Measurements from ENCODE around the gene SECTM1.

SECTM1 gene

GRCh38 chr17:82325286-82326180 is 8.0 kb downstream of the SECTM1 start:
- POLR2A ChIA-PET: no interaction called here
- CTCF ChIA-PET: interaction anchor here (0.8 to 2.1 kb wide), 5 partner anchors 8 to 96 kb away, joined by 3 to 5 read pairs (median 3); partner anchors contain the start of genes CD7 and SLC16A3
- DNase-seq (ENCODE audit: extremely low spot score): no peak
- TF ChIP-seq, protein P1, sequence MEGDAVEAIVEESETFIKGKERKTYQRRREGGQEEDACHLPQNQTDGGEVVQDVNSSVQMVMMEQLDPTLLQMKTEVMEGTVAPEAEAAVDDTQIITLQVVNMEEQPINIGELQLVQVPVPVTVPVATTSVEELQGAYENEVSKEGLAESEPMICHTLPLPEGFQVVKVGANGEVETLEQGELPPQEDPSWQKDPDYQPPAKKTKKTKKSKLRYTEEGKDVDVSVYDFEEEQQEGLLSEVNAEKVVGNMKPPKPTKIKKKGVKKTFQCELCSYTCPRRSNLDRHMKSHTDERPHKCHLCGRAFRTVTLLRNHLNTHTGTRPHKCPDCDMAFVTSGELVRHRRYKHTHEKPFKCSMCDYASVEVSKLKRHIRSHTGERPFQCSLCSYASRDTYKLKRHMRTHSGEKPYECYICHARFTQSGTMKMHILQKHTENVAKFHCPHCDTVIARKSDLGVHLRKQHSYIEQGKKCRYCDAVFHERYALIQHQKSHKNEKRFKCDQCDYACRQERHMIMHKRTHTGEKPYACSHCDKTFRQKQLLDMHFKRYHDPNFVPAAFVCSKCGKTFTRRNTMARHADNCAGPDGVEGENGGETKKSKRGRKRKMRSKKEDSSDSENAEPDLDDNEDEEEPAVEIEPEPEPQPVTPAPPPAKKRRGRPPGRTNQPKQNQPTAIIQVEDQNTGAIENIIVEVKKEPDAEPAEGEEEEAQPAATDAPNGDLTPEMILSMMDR (IDR thresholded peaks at IDR 0.05; ENCODE audit: control extremely low read depth, extremely low read depth, low read depth, missing control alignments): no peak

DNA sequence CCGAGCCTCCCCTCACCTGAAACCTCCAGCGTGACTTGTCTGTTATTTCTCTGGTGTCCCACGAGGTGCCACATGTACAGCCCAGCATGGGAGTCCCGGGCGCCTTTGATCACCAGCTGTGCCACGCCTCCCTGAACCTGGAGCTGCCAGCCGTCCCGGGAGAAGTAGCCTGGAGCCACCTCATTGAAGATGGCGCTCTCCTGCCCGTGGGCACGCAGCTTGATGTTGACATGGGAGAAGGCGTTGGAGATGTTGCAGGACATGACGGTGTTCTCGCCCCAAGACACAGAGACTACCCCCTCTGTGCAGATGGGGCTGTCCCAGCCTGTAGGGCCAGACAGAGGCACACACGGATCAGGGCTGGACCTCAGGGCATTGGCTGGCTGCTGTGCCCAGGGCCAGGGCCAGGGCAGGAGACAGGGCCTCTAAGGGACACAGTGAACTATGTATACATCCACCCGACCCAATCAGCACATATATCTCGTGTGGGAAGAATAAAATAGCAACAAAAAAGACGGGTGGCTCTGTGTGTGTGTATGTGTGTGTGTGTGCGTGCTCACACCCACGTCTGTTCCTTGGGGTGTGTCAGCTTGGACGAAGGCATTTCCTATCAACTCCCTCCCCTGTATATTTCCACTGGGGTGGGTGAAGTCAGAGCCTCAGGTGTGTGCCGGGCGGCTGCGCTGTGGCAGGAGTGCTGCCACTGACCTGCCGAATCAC is 8.8 kb downstream of the SECTM1 start:
- CTCF ChIA-PET: interaction anchor here (0.8 to 4.4 kb wide), 5 partner anchors 7 to 96 kb away, joined by 3 to 59 read pairs (median 3); partner anchors contain the start of genes CD7 and SLC16A3
- DNase-seq (ENCODE audit: extremely low spot score): no peak
- TF ChIP-seq, protein P1 (IDR thresholded peaks at IDR 0.05; ENCODE audit: control extremely low read depth, extremely low read depth, low read depth, missing control alignments): no peak
- POLR2A ChIA-PET: no interaction called here

DNA sequence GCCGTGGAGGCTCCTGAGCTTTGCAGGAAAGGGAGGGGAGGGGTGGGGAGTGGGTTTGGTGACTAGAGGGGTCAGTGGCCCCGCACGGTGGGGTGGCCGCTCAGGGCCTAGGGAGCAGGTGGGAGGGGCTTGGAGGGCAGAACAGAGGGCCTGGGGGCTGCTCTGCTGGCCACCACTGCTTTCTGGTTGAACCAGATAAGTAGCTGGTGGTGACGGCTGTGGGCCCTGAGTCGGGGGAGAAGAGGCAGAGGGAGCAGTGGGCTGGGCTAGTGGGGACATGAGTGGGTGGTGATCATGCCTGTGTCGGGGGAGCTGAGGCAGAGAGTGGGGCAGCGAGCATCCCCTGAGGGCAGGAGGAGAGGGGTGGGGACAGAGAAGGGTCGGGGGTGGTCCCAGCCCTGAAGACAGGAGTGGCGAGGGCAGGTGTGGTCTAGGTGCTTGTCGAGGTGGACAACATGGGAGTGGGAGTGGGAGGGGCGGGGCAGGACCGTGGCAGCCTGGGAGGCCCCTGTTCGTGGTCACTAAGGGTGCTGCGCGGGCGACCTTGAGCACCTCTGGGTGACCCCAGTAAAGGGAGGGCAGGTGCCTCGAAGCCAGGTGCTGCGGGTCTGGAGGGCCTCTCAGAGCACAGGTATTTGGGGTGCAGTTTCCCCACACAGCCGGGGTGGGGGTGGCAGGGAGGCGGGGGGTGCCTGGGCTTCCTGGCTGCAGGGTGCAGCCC is 9.9 kb downstream of the SECTM1 start:
- no peak for DNase-seq (ENCODE audit: extremely low spot score)
- ChIA-PET POLR2A (interaction anchor here (0.6 kb wide), 1 partner anchor 457 kb away, joined by 3 read pairs; no protein-coding TSS in a partner anchor), CTCF (interaction anchor here (4.4 kb wide), 1 partner anchor 24 kb away, joined by 59 read pairs; no protein-coding TSS in a partner anchor)
- TF ChIP-seq, protein P1 (IDR thresholded peaks at IDR 0.05; ENCODE audit: control extremely low read depth, extremely low read depth, low read depth, missing control alignments): no peak

GRCh38 chr17:82322526-82323453 is 10.8 kb downstream of the SECTM1 start:
- TF ChIP-seq, protein P1 (IDR thresholded peaks at IDR 0.05; ENCODE audit: control extremely low read depth, extremely low read depth, low read depth, missing control alignments): no peak
- no peak for DNase-seq (ENCODE audit: extremely low spot score)
- POLR2A ChIA-PET: interaction anchor here (0.6 kb wide), 1 partner anchor 456 kb away, joined by 3 read pairs; no protein-coding TSS in a partner anchor
- CTCF ChIA-PET: interaction anchor here (0.9 to 4.4 kb wide), 6 partner anchors 7 to 87 kb away, joined by 3 to 59 read pairs (median 4); partner anchors contain the start of gene SECTM1

DNA sequence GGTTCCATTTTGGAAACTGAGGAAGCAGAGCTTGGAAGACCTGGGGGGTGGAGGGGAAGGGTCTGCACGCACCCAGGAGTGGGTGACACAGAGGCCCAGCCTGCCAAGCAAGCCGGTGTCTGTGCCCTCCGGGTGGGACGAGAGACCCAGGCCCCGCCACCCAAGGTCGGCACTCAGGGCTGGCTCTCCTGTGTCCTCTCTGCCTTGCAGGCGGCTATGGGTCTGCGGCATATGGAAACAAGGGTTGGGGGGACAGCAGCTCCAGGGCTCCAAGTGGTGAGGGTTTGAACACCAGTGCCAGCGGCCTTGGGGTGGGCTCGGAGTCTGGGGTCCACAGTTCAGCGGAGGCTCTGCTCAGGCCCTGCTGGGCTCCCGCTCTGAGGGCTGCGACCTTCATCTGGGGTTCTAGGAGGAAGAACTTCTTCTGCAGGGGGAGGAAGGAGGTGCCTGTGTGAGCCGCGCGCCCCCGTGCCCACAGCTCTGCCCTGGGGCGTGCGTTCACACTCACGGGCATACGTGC is 11.6 kb downstream of the SECTM1 start:
- TF ChIP-seq, protein P1 (IDR thresholded peaks at IDR 0.05; ENCODE audit: control extremely low read depth, extremely low read depth, low read depth, missing control alignments): no peak
- ChIA-PET CTCF (interaction anchor here (0.9 to 4.4 kb wide), 9 partner anchors 8 to 105 kb away, joined by 3 to 59 read pairs (median 4); partner anchors contain the start of gene SECTM1), POLR2A (no interaction called here)
- DNase-seq (ENCODE audit: extremely low spot score): no peak
